WTC11 (cell line): ENCODE measurements around the gene TTLL12. TPM values are rescaled to one million over a fixed set of nuclear protein-coding genes. Genes with fewer than 3 reads are reported as not detected.

Experiments used
- AFF4 ChIP-seq: sonication (generic); formaldehyde crosslinking; IDR thresholded peaks from 2 replicates; pipeline ENCODE4 v1.8.1; 2023; ENCODE audit warnings: mild to moderate bottlenecking, missing genetic modification reagents, borderline replicate concordance
- ARID4B ChIP-seq: sonication (generic); formaldehyde crosslinking; IDR thresholded peaks from 2 replicates; pipeline ENCODE4 v1.8.0; 2023; ENCODE audit warnings: missing genetic modification reagents, mild to moderate bottlenecking, borderline replicate concordance
- ATF2 ChIP-seq: sonication (generic); formaldehyde crosslinking; IDR thresholded peaks from 2 replicates; pipeline ENCODE4 v1.8.1; 2022; ENCODE audit warnings: low read depth, missing genetic modification reagents, borderline replicate concordance
- ATF3 ChIP-seq: sonication (generic); formaldehyde crosslinking; conservative IDR thresholded peaks from 2 replicates; pipeline ENCODE4 v1.8.1; 2022; ENCODE audit warnings: mild to moderate bottlenecking, missing genetic modification reagents
- ELF4 ChIP-seq: sonication (generic); formaldehyde crosslinking; IDR thresholded peaks from 2 replicates; pipeline ENCODE4 v1.8.1; 2022; ENCODE audit warnings: low read depth, mild to moderate bottlenecking, moderate library complexity, missing genetic modification reagents
- FOXP4 ChIP-seq: sonication (generic); formaldehyde crosslinking; IDR thresholded peaks from 2 replicates; pipeline ENCODE4 v1.8.0; 2022; ENCODE audit warnings: mild to moderate bottlenecking, missing genetic modification reagents
- GABPB1 ChIP-seq: sonication (generic); formaldehyde crosslinking; IDR thresholded peaks from 2 replicates; pipeline ENCODE4 v1.8.1; 2023; ENCODE audit warnings: mild to moderate bottlenecking, missing genetic modification reagents
- PREB ChIP-seq: sonication (generic); formaldehyde crosslinking; IDR thresholded peaks from 2 replicates; pipeline ENCODE4 v1.8.1; 2022; ENCODE audit warnings: mild to moderate bottlenecking, missing genetic modification reagents, moderate library complexity, borderline replicate concordance
- RORB ChIP-seq: fragments of 250-450 bp; sonication (Bioruptor Pico); IDR thresholded peaks from 2 replicates; pipeline ENCODE4 v1.9.0; 2021; ENCODE audit warnings: mild to moderate bottlenecking
- SOX15 ChIP-seq: fragments of 250-450 bp; sonication (Bioruptor Pico); IDR thresholded peaks from 2 replicates; pipeline ENCODE4 v1.9.0; 2021; ENCODE audit warnings: mild to moderate bottlenecking
- SP1 ChIP-seq: sonication (generic); formaldehyde crosslinking; conservative IDR thresholded peaks from 2 replicates; pipeline ENCODE4 v1.8.1; 2022; ENCODE audit warnings: missing genetic modification reagents
- TCF7 ChIP-seq: sonication (generic); formaldehyde crosslinking; IDR thresholded peaks from 2 replicates; pipeline ENCODE4 v1.8.0; 2022; ENCODE audit warnings: mild to moderate bottlenecking, low read depth, missing genetic modification reagents, moderate library complexity
- TEAD4 ChIP-seq: sonication (generic); formaldehyde crosslinking; IDR thresholded peaks from 2 replicates; pipeline ENCODE4 v1.8.0; 2022; ENCODE audit warnings: mild to moderate bottlenecking, missing genetic modification reagents
- TP53 ChIP-seq: sonication (generic); formaldehyde crosslinking; IDR thresholded peaks from 2 replicates; pipeline ENCODE4 v1.8.1; 2023; ENCODE audit warnings: mild to moderate bottlenecking, missing genetic modification reagents
- ZBTB43 ChIP-seq: sonication (generic); formaldehyde crosslinking; IDR thresholded peaks from 2 replicates; pipeline ENCODE4 v1.8.1; 2023; ENCODE audit warnings: mild to moderate bottlenecking, missing genetic modification reagents
- ZNF281 ChIP-seq: sonication (generic); formaldehyde crosslinking; IDR thresholded peaks from 2 replicates; pipeline ENCODE4 v1.8.0; 2023; ENCODE audit warnings: mild to moderate bottlenecking, missing genetic modification reagents
- ZNF317 ChIP-seq: sonication (generic); formaldehyde crosslinking; IDR thresholded peaks from 2 replicates; pipeline ENCODE4 v1.8.1; 2023; ENCODE audit warnings: low read depth, mild to moderate bottlenecking, moderate library complexity, missing genetic modification reagents, borderline replicate concordance
- ZSCAN18 ChIP-seq: fragments of 250-450 bp; sonication (Bioruptor Pico); IDR thresholded peaks from 2 replicates; pipeline ENCODE4 v2.1.2; 2022; ENCODE audit warnings: mild to moderate bottlenecking, moderate library complexity
- total RNA-seq: library from RNA; stranded (reverse); gene quantifications from 3 replicates; pipeline ENCODE4 v1.2.3, GENCODE V29; 2021

TTLL12 gene
- total RNA-seq, 1 experiment from 2014 or later = 134 TPM

GRCh38 chr22:43142880-43143562 is 43.9 kb downstream of the TTLL12 start, which contains the start of gene MCAT (continued):
- TF ChIP-seq AFF4 (CRISPR knock-in tag) (no peak), SP1 (CRISPR knock-in tag) (peak; percentile 92), TEAD4 (CRISPR knock-in tag) (no peak), RORB (CRISPR knock-in tag) (no peak), ZNF317 (CRISPR knock-in tag) (no peak; the same call in 1 of the 2 replicates), TP53 (CRISPR knock-in tag) (no peak; the same call in 1 of the 2 replicates), ZBTB43 (CRISPR knock-in tag) (peak; percentile 58; the same call in 1 of the 2 replicates), ATF2 (no peak), ATF3 (CRISPR knock-in tag) (no peak), SOX15 (no peak), TCF7 (CRISPR knock-in tag) (peak; percentile 70; the same call in 1 of the 2 replicates), FOXP4 (CRISPR knock-in tag) (no peak), ZNF281 (CRISPR knock-in tag) (no peak), PREB (no peak), ZSCAN18 (CRISPR knock-in tag) (no peak), GABPB1 (CRISPR knock-in tag) (peak; percentile 88), ARID4B (CRISPR knock-in tag) (no peak), ELF4 (no peak)
